Esophagus squamous epithelium (tissue), 5 donors: ENCODE results near the gene KLF14. TPM values are rescaled to one million over a fixed set of nuclear protein-coding genes. Genes with fewer than 3 reads are reported as not detected.

Source experiments
- DNase-seq: peaks from one replicate; lab custom pipeline; 2025; lab: John Stamatoyannopoulos, UW
- H3K27ac ChIP-seq, 4 donors: fragments of 200-600 bp; sonication (generic); one replicate each; pipeline ENCODE4 v1.5.1; 2016 to 2019; ENCODE audit warnings: mild to moderate bottlenecking in 1 of 4
- H3K27me3 ChIP-seq, 4 donors: fragments of 200-600 bp; sonication (generic); 1 replicate in 3 of 4; 2 replicates in 1 of 4; pipeline versions ENCODE4 v1.5.1 to v1.6.0; 2017 to 2021; ENCODE audit warnings: antibody characterized with exemption in 1 of 4
- H3K36me3 ChIP-seq, 3 donors: fragments of 200-600 bp; sonication (generic); one replicate each; pipeline ENCODE4 v1.5.1; 2016 to 2019
- H3K4me1 ChIP-seq, 3 donors: fragments of 200-600 bp; sonication (generic); one replicate each; pipeline ENCODE4 v1.5.1; 2017 to 2019
- H3K4me3 ChIP-seq, 4 donors: fragments of 200-600 bp; sonication (generic); 1 replicate in 3 of 4; 2 replicates in 1 of 4; pipeline ENCODE4 v1.5.1; 2016 to 2019; ENCODE audit warnings: mild to moderate bottlenecking in 2 of 4, moderate library complexity in 1 of 4
- H3K9me3 ChIP-seq, 3 donors: fragments of 200-600 bp; sonication (generic); one replicate each; pipeline ENCODE4 v1.5.1; 2016 to 2019
- CTCF ChIP-seq, 6 experiments: fragments of 450-650 bp in 4 of 6; fragments of 200-600 bp in 2 of 6; sonication (generic) in 2 of 6; IDR thresholded peaks; one replicate each; pipeline ENCODE4 v1.5.1; 2016 to 2019; ENCODE audit warnings: antibody characterized with exemption in 6 of 6, mild to moderate bottlenecking in 4 of 6, moderate library complexity in 4 of 6
- POLR2A ChIP-seq, 4 donors: fragments of 450-650 bp; IDR thresholded peaks; one replicate each; pipeline ENCODE4 v1.6.1; 2017; ENCODE audit warnings: antibody characterized with exemption in 4 of 4, mild to moderate bottlenecking in 4 of 4, moderate library complexity in 3 of 4
- WGBS, 2 donors: methylation state at CpG; one replicate each; pipeline ENCODE4 v1.1.5; 2018; 5-methylcytosine and 5-hydroxymethylcytosine counted together
- intact Hi-C: fragments of 100-400 bp; cut with DNase I; formaldehyde crosslinking; loops from one replicate; pipeline ENCODE4 v1.15.0; 2022
- total RNA-seq, 4 donors: library from RNA; depleted of rRNA; stranded (reverse); fragments of >200 nt; gene quantifications; one replicate each; pipeline ENCODE4 v1.1.0, GENCODE V29; 2016
- donor health status: DM: yes; HTN: yes; CAD: no.

The KLF14 gene
- total RNA-seq, 4 donors from 2014 or later, result under 0.01 to 0.13 TPM; not detected in 2

- peaks cover 3 to 15% (median 5%) of the 10 kb centered on the region in 3 donors for H3K4me1 ChIP-seq
- intact Hi-C loops, result no loop called here
- TF ChIP-seq CTCF (IDR thresholded peaks at IDR 0.05) (no peak), POLR2A (IDR thresholded peaks at IDR 0.05) (no peak)
- no peak for DNase-seq
- H3K9me3 ChIP-seq, result peaks cover 8 to 36% (median 15%) of the 10 kb centered on the region in 3 donors
- 27% methylated on average over 25 of the region's 100 CpGs; no CpG with 5 or more reads in 1 of the 2 donors for WGBS, 2 donors
- peak overlapping the region; percentile 45 to 70 (median 50) for H3K4me3 ChIP-seq
- no peak overlapping the region for H3K27ac ChIP-seq
- H3K36me3 ChIP-seq, result no peaks in the 10 kb centered on the region
- peaks cover 0 to 100% (median 39%) of the 10 kb centered on the region in 4 donors for H3K27me3 ChIP-seq
Observed at GRCh38 chr7:130732980-130733930, 752 bp downstream of the KLF14 start.

GRCh38 chr7:130723784-130724183, 10.2 kb downstream of the KLF14 start:
- TF ChIP-seq POLR2A (IDR thresholded peaks at IDR 0.05), result no peak
- no peak for TF ChIP-seq CTCF (IDR thresholded peaks at IDR 0.05)
- H3K4me1 ChIP-seq, result no peaks in the 10 kb centered on the region
- H3K36me3 ChIP-seq, result no peaks in the 10 kb centered on the region
- intact Hi-C loops, result no loop called here
- H3K9me3 ChIP-seq, result no peaks in the 10 kb centered on the region
- DNase-seq, result no peak
- WGBS, 2 donors, result 68 to 72% methylated on average over 4 of the region's 4 CpGs
- H3K27me3 ChIP-seq, result peaks cover 0 to 58% (median 0%) of the 10 kb centered on the region in 4 donors
- no peak overlapping the region for H3K27ac ChIP-seq
- no peak overlapping the region for H3K4me3 ChIP-seq

- intact Hi-C loops, result no loop called here
- TF ChIP-seq POLR2A (IDR thresholded peaks at IDR 0.05), result no peak
- TF ChIP-seq CTCF (IDR thresholded peaks at IDR 0.05), result peak in 3 of 6 experiments; percentile 11 to 35 (median 25)
- no peak for DNase-seq
- no peaks in the 10 kb centered on the region for H3K9me3 ChIP-seq
- H3K27ac ChIP-seq, result no peak overlapping the region
- H3K27me3 ChIP-seq, result peaks cover 0 to 41% (median 0%) of the 10 kb centered on the region in 4 donors
- no peaks in the 10 kb centered on the region for H3K36me3 ChIP-seq
- no peaks in the 10 kb centered on the region for H3K4me1 ChIP-seq
- 24 to 44% methylated on average over 5 of the region's 5 CpGs for WGBS, 2 donors
- H3K4me3 ChIP-seq, result no peak overlapping the region
Observed at GRCh38 chr7:130721486-130722277, 12.3 kb downstream of the KLF14 start.

- no peaks in the 10 kb centered on the region for H3K36me3 ChIP-seq
- H3K9me3 ChIP-seq, result no peaks in the 10 kb centered on the region
- 38 to 61% methylated on average over 2 of the region's 2 CpGs for WGBS, 2 donors
- peaks cover 0 to 44% (median 0%) of the 10 kb centered on the region in 4 donors for H3K27me3 ChIP-seq
- no peak for DNase-seq
- TF ChIP-seq CTCF (IDR thresholded peaks at IDR 0.05), result no peak
- TF ChIP-seq POLR2A (IDR thresholded peaks at IDR 0.05), result no peak
- no peak overlapping the region for H3K27ac ChIP-seq
- H3K4me1 ChIP-seq, result no peaks in the 10 kb centered on the region
- no peak overlapping the region for H3K4me3 ChIP-seq
- intact Hi-C loops, result no loop called here
Observed at GRCh38 chr7:130719541-130719940, 14.5 kb downstream of the KLF14 start.
